ENCODE measurements around the gene CTH. TPM values are rescaled to one million over a fixed set of nuclear protein-coding genes. Genes with fewer than 3 reads are reported as not detected.

CTH gene
- total RNA-seq, 1 experiment from 2014 or later, result 23.5 TPM

- no peaks in the 10 kb centered on the region for H3K4me1 ChIP-seq (ENCODE audit: insufficient read depth, low read length, poor library complexity, severe bottlenecking)
- no peaks in the 10 kb centered on the region for H3K27me3 ChIP-seq (replicated peaks; ENCODE audit: insufficient read depth, low read depth, low read length, poor library complexity)
- TF ChIP-seq CTCF (conservative IDR thresholded peaks at IDR 0.05; ENCODE audit: low read depth, low read length), result no peak
- no peak for TF ChIP-seq EZH2 (IDR thresholded peaks at IDR 0.05; ENCODE audit: borderline replicate concordance, low read depth, low read length, poor library complexity, severe bottlenecking)
- BruUV-seq (replicated peaks), result no TSS peak
- no peak overlapping the region for H3K27ac ChIP-seq (ENCODE audit: low read depth, low read length, poor library complexity, severe bottlenecking)
- H3K4me3 ChIP-seq (ENCODE audit: low read depth, low read length, poor library complexity, severe bottlenecking), result no peak overlapping the region
- H3K9me3 ChIP-seq (ENCODE audit: low read depth, low read length, poor library complexity, severe bottlenecking), result no peaks in the 10 kb centered on the region
- POLR2A ChIA-PET (ENCODE audit: low non-redundant PET), result no interaction called here
- no peak for DNase-seq (ENCODE audit: low spot score)
- CTCF ChIA-PET, result no interaction called here
- no peaks in the 10 kb centered on the region for H3K36me3 ChIP-seq (ENCODE audit: insufficient read depth, low read length, poor library complexity, severe bottlenecking)
- intact Hi-C loops (cut with micrococcal nuclease; ENCODE audit: unreplicated experiment), result no loop called here
Observed at GRCh38 chr1:70392626-70393025, 18.4 kb upstream of the CTH start.

GRCh38 chr1:70396607-70397006 is 14.5 kb upstream of the CTH start:
- no TSS peak for BruUV-seq (replicated peaks)
- TF ChIP-seq CTCF (conservative IDR thresholded peaks at IDR 0.05; ENCODE audit: low read depth, low read length), result no peak
- TF ChIP-seq EZH2 (IDR thresholded peaks at IDR 0.05; ENCODE audit: borderline replicate concordance, low read depth, low read length, poor library complexity, severe bottlenecking), result no peak
- Histone ChIP-seq H3K27ac (ENCODE audit: low read depth, low read length, poor library complexity, severe bottlenecking) (no peak overlapping the region), H3K4me3 (ENCODE audit: low read depth, low read length, poor library complexity, severe bottlenecking) (no peak overlapping the region), H3K9me3 (ENCODE audit: low read depth, low read length, poor library complexity, severe bottlenecking) (no peaks in the 10 kb centered on the region), H3K4me1 (ENCODE audit: insufficient read depth, low read length, poor library complexity, severe bottlenecking) (no peaks in the 10 kb centered on the region), H3K36me3 (ENCODE audit: insufficient read depth, low read length, poor library complexity, severe bottlenecking) (no peaks in the 10 kb centered on the region), H3K27me3 (replicated peaks; ENCODE audit: insufficient read depth, low read depth, low read length, poor library complexity) (no peaks in the 10 kb centered on the region)
- POLR2A ChIA-PET (ENCODE audit: low non-redundant PET), result no interaction called here
- CTCF ChIA-PET, result no interaction called here
- intact Hi-C loops (cut with micrococcal nuclease; ENCODE audit: unreplicated experiment), result no loop called here
- DNase-seq (ENCODE audit: low spot score), result no peak

- Histone ChIP-seq H3K9me3 (ENCODE audit: low read depth, low read length, poor library complexity, severe bottlenecking) (no peaks in the 10 kb centered on the region), H3K4me1 (ENCODE audit: insufficient read depth, low read length, poor library complexity, severe bottlenecking) (no peaks in the 10 kb centered on the region), H3K27ac (ENCODE audit: low read depth, low read length, poor library complexity, severe bottlenecking) (no peak overlapping the region), H3K27me3 (replicated peaks; ENCODE audit: insufficient read depth, low read depth, low read length, poor library complexity) (no peaks in the 10 kb centered on the region), H3K36me3 (ENCODE audit: insufficient read depth, low read length, poor library complexity, severe bottlenecking) (no peaks in the 10 kb centered on the region), H3K4me3 (ENCODE audit: low read depth, low read length, poor library complexity, severe bottlenecking) (no peak overlapping the region)
- no peak for TF ChIP-seq EZH2 (IDR thresholded peaks at IDR 0.05; ENCODE audit: borderline replicate concordance, low read depth, low read length, poor library complexity, severe bottlenecking)
- no peak for TF ChIP-seq CTCF (conservative IDR thresholded peaks at IDR 0.05; ENCODE audit: low read depth, low read length)
- ChIA-PET POLR2A (ENCODE audit: low non-redundant PET) (no interaction called here), CTCF (no interaction called here)
- BruUV-seq (replicated peaks), result no TSS peak
- DNase-seq (ENCODE audit: low spot score), result no peak
- intact Hi-C loops (cut with micrococcal nuclease; ENCODE audit: unreplicated experiment), result no loop called here
Observed at GRCh38 chr1:70397013-70397412, 14.1 kb upstream of the CTH start.
